TTC549 (cell line): ENCODE measurements around the gene GRAMD1A.
"Not testable (repeated sequence)": the region's sequence is repeated elsewhere in the genome, so short reads cannot be mapped to it uniquely, and the experiment has no call there.

Experiments used
- FAIRE-seq: peaks from 2 replicates; lab custom pipeline; 2012; peaks lifted over from hg19 to GRCh38; lab: Jason Lieb, UNC

The GRAMD1A gene

DNA sequence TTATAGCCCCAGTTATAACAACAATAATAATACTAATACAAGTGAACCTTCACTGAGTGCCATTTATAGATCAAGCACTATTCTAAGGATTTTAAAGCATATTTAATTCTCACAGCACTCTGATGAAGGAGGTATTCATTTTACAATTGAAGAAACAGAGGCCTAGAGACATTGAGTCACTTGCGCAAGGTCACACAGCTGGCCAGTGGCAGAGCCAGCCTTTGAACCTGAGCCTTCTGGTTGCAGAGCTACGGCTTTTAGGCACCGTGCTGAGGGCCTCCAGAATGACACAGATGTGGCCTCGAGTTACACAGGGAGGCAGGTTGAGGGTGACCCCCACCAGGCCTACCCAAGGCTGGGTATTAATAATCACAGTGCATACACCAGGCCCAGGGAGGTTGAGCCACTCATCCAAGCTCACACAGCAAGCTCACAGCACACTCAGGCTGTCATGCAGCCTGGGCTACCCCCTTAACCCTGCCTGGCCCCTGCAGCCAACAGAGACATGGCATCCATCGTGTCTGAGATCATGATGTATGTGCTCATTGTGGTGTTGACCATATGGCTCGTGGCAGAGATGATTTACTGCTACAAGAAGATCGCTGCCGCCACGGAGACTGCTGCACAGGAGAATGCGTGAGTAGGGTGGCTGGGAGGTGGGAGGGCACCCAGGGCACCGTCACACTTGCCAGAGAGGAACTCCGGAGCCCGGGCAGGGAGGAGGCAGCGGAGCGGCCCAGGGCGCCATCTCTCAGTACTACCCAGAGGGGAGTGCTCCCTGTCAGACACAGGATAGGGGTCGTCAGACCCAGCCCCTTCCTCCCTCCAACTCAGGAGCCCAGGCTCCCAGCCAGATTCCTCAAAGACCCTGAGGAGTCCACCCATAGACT lies 38.7 kb downstream of the GRAMD1A start:
- no peak for FAIRE-seq

DNA sequence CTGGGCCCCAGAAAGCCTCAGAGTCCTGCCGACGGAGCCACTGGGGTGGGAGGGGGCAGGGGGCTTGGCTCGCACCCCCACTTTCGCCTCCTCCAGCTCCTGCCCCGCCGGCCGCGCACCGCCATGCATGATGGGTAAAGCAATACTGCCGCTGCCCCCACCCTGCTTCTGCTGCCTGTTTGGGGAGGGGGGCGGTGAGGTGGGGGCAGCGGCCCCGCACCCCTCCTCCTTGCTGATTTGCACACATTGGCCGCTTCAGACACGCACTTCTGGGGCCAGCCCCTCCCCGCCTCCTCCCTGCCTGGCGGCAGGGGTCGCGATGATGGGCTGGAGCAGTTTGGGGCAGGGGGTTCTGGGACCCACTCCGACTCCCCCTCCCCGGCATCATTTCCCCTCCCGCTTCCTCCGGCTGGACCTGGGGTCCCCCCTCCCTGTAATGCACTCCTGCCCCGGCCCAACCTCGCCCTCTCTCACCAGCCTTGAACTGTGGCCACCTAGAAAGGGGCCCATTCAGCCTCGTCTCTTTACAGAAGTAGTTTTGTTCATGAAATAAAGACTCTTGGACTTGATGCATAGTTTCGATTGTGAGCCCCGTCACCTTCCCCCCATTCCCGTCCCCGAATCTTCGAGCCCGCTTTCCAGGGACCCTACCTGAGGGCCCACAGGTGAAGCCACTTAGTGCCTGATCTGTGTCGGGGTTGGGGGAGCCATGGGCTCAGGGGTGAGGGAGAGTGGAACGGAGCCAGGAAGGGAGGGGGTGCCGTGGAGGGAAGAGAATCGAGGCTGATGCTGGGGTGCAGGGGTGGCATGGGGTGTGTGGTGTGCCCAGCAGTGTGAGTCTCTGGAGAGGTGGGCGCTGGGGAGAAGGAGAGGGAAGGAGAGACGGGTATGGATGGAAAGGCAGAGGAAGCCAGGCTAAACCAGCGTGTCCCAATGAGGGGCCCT lies 40.0 kb downstream of the GRAMD1A start:
- no peak for FAIRE-seq

GRCh38 chr19:35040826-35041547 lies 40.9 kb downstream of the GRAMD1A start:
- no peak for FAIRE-seq

- FAIRE-seq: no peak
These were observed 41.5 kb downstream of the GRAMD1A start, which contains the start of gene HPN for GRCh38 chr19:35041548-35042055. Gene HPN (plus strand): TSS chr19:35041721. CDS start chr19:35042507, 786 bp downstream.

DNA sequence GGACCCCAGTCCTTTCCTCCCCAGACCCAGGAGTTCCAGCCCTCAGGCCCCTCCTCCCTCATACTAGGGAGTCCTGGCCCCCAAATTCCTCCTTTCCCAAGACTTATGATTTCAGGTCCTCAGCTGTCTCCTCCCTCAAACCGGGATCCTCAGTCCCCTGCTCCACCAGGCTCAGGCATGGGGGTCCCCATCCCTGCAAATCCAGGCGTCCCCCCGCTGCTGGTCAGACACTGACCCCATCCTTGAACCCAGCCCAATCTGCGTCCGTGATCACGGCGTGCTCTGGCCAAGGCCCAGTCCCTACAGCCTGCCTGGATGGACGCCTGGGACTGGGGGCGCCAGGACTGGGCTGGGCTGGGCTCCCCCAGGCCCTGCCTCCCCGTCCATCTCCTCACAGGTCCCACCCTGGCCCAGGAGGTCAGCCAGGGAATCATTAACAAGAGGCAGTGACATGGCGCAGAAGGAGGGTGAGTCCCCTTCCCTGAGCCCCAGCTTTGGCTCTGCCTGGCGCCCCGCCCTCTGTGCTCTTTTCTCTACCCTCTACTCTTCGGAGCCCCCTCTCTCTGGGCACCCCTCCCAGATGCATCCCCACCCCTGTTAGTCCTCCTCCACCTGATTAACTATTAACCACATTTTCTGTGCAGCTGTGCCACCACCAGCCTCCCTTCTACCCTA lies 42.1 kb downstream of the GRAMD1A start:
- no peak for FAIRE-seq

DNA sequence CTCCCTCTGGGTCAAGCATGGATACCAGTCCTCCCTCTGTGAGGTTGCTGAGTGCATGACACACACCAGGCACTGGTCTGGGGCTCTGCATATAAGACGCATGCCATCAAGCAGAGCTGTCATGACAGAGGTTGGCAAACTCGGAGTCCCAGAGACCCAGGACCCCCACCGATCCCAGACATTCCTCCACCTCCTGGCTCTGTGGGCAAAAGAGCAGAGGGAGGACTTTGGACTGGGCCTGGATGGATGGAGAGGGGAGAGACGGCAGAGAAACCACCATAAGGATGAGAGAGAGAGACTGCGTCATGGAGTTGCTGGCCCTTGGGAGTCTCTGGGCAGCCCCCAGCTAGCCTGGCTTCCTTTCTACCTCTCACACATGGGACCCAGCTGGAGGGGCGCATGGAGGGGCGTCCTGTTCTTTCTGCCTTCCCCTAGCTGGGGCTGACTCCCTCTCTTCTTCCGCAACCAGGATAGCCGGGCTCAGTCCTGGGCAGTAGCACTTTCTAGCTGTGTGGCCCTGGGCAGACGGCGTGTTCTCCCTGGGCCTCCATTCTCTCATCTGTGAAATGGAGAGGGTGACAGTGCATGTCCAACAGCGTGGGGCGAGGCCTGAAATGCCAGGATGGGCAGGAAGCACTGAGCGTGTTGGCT lies 43.0 kb downstream of the GRAMD1A start:
- no peak for FAIRE-seq

GRCh38 chr19:35043906-35044305 lies 43.8 kb downstream of the GRAMD1A start:
- FAIRE-seq: no peak

GRCh38 chr19:35044317-35045117 lies 44.4 kb downstream of the GRAMD1A start:
- no peak for FAIRE-seq

- FAIRE-seq: no peak
These were observed 45.7 kb downstream of the GRAMD1A start for GRCh38 chr19:35045667-35046300.

DNA sequence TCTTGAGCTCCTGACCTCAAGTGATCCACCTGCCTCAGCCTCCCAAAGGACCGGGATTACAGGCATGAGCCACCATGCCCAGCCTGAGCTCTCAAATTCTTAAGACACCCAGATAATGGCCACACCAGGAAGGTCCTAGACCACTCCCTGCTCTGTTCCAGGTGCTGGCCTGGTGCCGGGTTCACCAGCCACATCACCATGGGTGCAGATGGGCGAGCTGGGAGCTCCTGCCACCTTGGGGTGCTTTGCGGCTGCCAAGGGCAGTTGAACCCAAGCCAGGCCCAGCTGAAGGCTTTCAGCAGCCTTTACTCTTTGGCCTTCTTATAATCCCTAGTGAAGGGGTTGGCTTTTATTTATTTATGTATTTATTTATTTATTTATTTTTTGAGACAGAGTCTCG lies 46.3 kb downstream of the GRAMD1A start:
- FAIRE-seq: no peak

- no peak for FAIRE-seq
These were observed 48.8 kb downstream of the GRAMD1A start for GRCh38 chr19:35048911-35049411.

DNA sequence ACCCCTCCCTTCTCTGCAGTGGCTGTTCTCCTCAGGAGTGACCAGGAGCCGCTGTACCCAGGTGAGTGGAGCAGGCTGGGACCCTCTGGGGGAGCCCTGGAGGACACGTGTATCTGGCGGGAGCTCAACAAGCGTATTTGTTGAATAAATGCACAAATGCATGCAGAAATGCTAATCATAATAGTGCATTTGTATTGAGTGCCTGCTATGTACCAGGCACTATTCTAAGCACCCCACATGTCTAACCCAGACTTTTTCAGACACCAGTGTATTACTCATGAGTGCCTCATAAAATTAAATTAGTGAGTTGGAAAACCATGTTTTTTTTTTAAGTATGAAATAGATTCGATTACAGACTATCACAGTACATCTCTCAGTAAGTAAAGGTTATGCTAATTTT lies 49.3 kb downstream of the GRAMD1A start:
- no peak for FAIRE-seq

DNA sequence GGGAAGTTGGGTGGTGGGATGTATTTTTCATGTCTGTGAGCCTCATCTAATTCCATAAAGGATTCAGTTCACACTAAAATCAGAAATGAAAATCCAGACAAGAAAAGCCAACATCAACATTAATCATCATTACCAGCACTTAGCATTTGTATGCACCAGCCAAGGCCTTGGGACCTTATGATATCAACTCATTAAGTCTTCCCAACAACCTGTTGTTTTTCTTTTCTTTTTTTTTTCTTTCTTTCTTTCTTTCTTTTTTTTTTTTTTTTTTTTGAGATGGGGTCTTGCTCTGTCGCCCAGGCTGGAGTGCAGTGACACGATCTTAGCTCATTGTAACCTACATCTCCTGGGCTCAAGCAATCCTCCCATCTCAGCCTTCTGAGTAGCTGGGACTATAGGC lies 50.5 kb downstream of the GRAMD1A start:
- not testable (repeated sequence) for FAIRE-seq

GRCh38 chr19:35051268-35051667 lies 51.1 kb downstream of the GRAMD1A start:
- not testable (repeated sequence) for FAIRE-seq

DNA sequence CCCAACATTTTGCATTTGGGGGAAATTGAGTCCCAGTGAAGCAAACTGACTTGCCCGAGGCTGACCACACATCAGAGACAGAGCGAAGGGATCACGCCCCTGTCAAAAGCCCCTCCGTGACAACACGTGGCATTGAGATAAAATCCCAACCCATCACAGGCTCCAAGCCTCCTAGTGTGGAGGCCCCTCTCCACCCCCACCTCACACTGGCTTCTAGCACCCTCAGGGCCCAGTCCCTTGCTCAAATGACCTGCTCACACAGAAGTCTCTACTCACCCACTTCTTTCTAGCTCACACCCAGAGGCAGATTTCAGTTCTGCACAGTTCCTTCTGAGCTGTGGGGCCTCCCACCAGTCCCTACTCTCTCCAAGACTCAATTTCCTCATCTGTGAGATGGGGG lies 51.7 kb downstream of the GRAMD1A start:
- FAIRE-seq: no peak

- FAIRE-seq: no peak
These were observed 52.6 kb downstream of the GRAMD1A start for GRCh38 chr19:35052599-35053190.

DNA sequence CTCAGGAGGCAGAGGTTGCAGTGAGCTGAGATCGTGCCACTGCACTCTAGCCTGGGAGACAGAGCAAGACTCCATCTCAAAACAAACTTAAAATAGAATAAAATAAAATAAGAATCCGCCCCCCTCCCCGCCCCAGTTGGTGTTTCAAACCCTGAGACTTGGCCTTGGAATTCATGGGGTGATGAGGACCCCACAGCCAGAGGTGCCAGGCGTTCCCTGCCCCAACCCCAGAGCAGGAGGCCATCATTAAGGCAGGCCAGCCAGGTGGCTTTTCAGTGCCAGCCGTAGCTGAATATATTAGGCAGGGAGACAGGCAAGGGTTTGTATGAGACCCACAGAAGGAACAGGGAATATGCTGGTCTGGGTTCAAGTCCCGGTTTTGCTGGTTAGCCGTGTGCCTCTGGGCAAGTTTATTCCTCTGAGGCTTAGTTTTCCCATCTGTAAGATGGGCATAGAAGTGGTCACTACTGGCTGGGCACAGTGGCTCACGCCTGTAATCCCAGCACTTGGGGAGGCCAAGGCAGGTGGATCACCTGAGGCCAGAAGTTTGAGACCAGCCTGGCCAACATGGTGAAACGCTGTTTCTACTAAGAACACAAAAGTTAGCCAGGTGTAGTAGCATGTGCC lies 53.7 kb downstream of the GRAMD1A start:
- no peak for FAIRE-seq

- no peak for FAIRE-seq
These were observed 54.5 kb downstream of the GRAMD1A start for GRCh38 chr19:35054626-35055025.
